Large intestine (tissue), 3 donors: ENCODE data around the gene EBP. TPM values are rescaled to one million over a fixed set of nuclear protein-coding genes. Genes with fewer than 3 reads are reported as not detected.
A peak's percentile ranks its signal among the peaks of the same experiment; 100 is the strongest.
"Not testable (repeated sequence)": the region's sequence is repeated elsewhere in the genome, so short reads cannot be mapped to it uniquely, and the experiment has no call there.

Experiments
- DNase-seq, 2 donors: peaks; one replicate each; pipeline versions ENCODE4 v3.0.0 to v3.0.0-alpha.2; 2013
- H3K27ac ChIP-seq: one replicate; pipeline ENCODE4 v1.5.1; 2013; ENCODE audit warnings: low read length
- H3K27me3 ChIP-seq: 2 replicates; pipeline ENCODE4 v1.6.1; 2013; ENCODE audit warnings: low read length; ENCODE audit not compliant: control insufficient read depth, insufficient read depth
- H3K36me3 ChIP-seq: 2 replicates; pipeline ENCODE4 v1.6.1; 2013; ENCODE audit warnings: low read length; ENCODE audit not compliant: control insufficient read depth, insufficient read depth
- H3K4me1 ChIP-seq: one replicate; pipeline ENCODE4 v1.6.1; 2013; ENCODE audit warnings: low read length; ENCODE audit not compliant: control insufficient read depth, insufficient read depth
- H3K4me3 ChIP-seq: one replicate; pipeline ENCODE4 v1.5.1; 2013; ENCODE audit warnings: low read length
- H3K9me3 ChIP-seq: one replicate; pipeline ENCODE4 v1.6.1; 2013; ENCODE audit warnings: mild to moderate bottlenecking, low read depth, low read length, moderate library complexity; ENCODE audit not compliant: control insufficient read depth
- WGBS: methylation state at CpG from one replicate; pipeline ENCODE4 v1.1.5; 2013; ENCODE audit warnings: low lambda C conversion rate; ENCODE audit not compliant: insufficient coverage; 5-methylcytosine and 5-hydroxymethylcytosine counted together
- polyA plus RNA-seq: library from polyadenylated mRNA; unstranded; fragments of 120-200 nt; gene quantifications from one replicate; pipeline ENCODE4 v1.2.1, GENCODE V29; 2013

EBP gene
- polyA plus RNA-seq, 1 donor = 110 TPM

- peaks cover 8% of the 10 kb centered on the region for H3K4me1 ChIP-seq
- peak; percentile 98 for DNase-seq
- H3K27ac ChIP-seq = peak within 1 kb of the TSS; percentile 87
- no peaks in the 10 kb centered on the region for H3K9me3 ChIP-seq
- H3K36me3 ChIP-seq = peaks cover under 1% of the 10 kb centered on the region
- WGBS = no CpG with 5 or more reads among the region's 59 CpGs
- peak within 1 kb of the TSS; percentile 74 for H3K4me3 ChIP-seq
- no peaks in the 10 kb centered on the region for H3K27me3 ChIP-seq
Observed at GRCh38 chrX:48539345-48540027, 17.9 kb downstream of the EBP start, which contains the start of gene TBC1D25. TSS of gene TBC1D25 (plus strand) at chrX:48539714. CDS start at chrX:48539798, 84 bp downstream.

- Histone ChIP-seq H3K9me3 (no peaks in the 10 kb centered on the region), H3K27ac (peak overlapping the region; percentile 87), H3K4me1 (peaks cover 8% of the 10 kb centered on the region), H3K36me3 (peaks cover 5% of the 10 kb centered on the region), H3K27me3 (no peaks in the 10 kb centered on the region), H3K4me3 (peak overlapping the region; percentile 74)
- no CpG with 5 or more reads among the region's 12 CpGs for WGBS
- DNase-seq = peak in 1 of 2 donors; percentile 37
Observed at GRCh38 chrX:48540028-48540375, 18.4 kb downstream of the EBP start.

- no CpG with 5 or more reads among the region's 7 CpGs for WGBS
- peaks cover 7% of the 10 kb centered on the region for H3K36me3 ChIP-seq
- peak overlapping the region; percentile 74 for H3K4me3 ChIP-seq
- H3K27ac ChIP-seq = peak overlapping the region; percentile 87
- no peaks in the 10 kb centered on the region for H3K9me3 ChIP-seq
- H3K27me3 ChIP-seq = no peaks in the 10 kb centered on the region
- DNase-seq = no peak
- peaks cover 8% of the 10 kb centered on the region for H3K4me1 ChIP-seq
Observed at GRCh38 chrX:48540480-48540879, 18.9 kb downstream of the EBP start.

GRCh38 chrX:48541140-48541814, 19.7 kb downstream of the EBP start:
- DNase-seq = no peak
- Histone ChIP-seq H3K36me3 (peaks cover 10% of the 10 kb centered on the region), H3K4me1 (peaks cover 8% of the 10 kb centered on the region), H3K9me3 (no peaks in the 10 kb centered on the region), H3K4me3 (no peak overlapping the region), H3K27ac (no peak overlapping the region), H3K27me3 (no peaks in the 10 kb centered on the region)
- 100% methylated on average over 2 of the region's 10 CpGs for WGBS

- Histone ChIP-seq H3K4me1 (no peaks in the 10 kb centered on the region), H3K36me3 (peaks cover 18% of the 10 kb centered on the region), H3K9me3 (no peaks in the 10 kb centered on the region), H3K4me3 (no peak overlapping the region), H3K27me3 (no peaks in the 10 kb centered on the region), H3K27ac (no peak overlapping the region)
- WGBS = 100% methylated on average over 1 of the region's 3 CpGs
- no peak for DNase-seq
Observed at GRCh38 chrX:48548871-48549270, 27.3 kb downstream of the EBP start.

GRCh38 chrX:48555731-48556325, 34.2 kb downstream of the EBP start:
- H3K27ac ChIP-seq, H3K27me3 ChIP-seq, H3K4me1 ChIP-seq, H3K9me3 ChIP-seq, DNase-seq, H3K4me3 ChIP-seq: not testable (repeated sequence)
- H3K36me3 ChIP-seq = peaks cover 27% of the 10 kb centered on the region
- no CpG with 5 or more reads among the region's 9 CpGs for WGBS

GRCh38 chrX:48558271-48558670, 36.7 kb downstream of the EBP start:
- Histone ChIP-seq H3K27me3 (no peaks in the 10 kb centered on the region), H3K27ac (no peak overlapping the region), H3K9me3 (no peaks in the 10 kb centered on the region), H3K4me3 (no peak overlapping the region), H3K36me3 (peaks cover 30% of the 10 kb centered on the region), H3K4me1 (no peaks in the 10 kb centered on the region)
- no peak for DNase-seq
- WGBS = no CpG with 5 or more reads among the region's 4 CpGs

GRCh38 chrX:48559636-48560035, 38.0 kb downstream of the EBP start:
- peaks cover 30% of the 10 kb centered on the region for H3K36me3 ChIP-seq
- WGBS = no CpG with 5 or more reads among the region's 24 CpGs

GRCh38 chrX:48560056-48560455, 38.4 kb downstream of the EBP start:
- no peaks in the 10 kb centered on the region for H3K27me3 ChIP-seq
- DNase-seq = no peak

More at GRCh38 chrX:48559636-48560035, 38.0 kb downstream of the EBP start:
- H3K4me1 ChIP-seq = no peaks in the 10 kb centered on the region
- no peaks in the 10 kb centered on the region for H3K9me3 ChIP-seq
- no peak for DNase-seq
- no peak overlapping the region for H3K27ac ChIP-seq
- H3K4me3 ChIP-seq = no peak overlapping the region
- H3K27me3 ChIP-seq = no peaks in the 10 kb centered on the region

GRCh38 chrX:48560681-48561080, 39.1 kb downstream of the EBP start:
- H3K4me3 ChIP-seq = no peak overlapping the region
- no peaks in the 10 kb centered on the region for H3K4me1 ChIP-seq
- H3K27ac ChIP-seq = no peak overlapping the region
- WGBS = no CpG with 5 or more reads among the region's 12 CpGs
- H3K27me3 ChIP-seq = no peaks in the 10 kb centered on the region
- DNase-seq = no peak
- H3K36me3 ChIP-seq = peaks cover 25% of the 10 kb centered on the region
- no peaks in the 10 kb centered on the region for H3K9me3 ChIP-seq

More at GRCh38 chrX:48560056-48560455, 38.4 kb downstream of the EBP start:
- no peak overlapping the region for H3K27ac ChIP-seq
- H3K9me3 ChIP-seq = no peaks in the 10 kb centered on the region
- WGBS = no CpG with 5 or more reads among the region's 14 CpGs
- peaks cover 27% of the 10 kb centered on the region for H3K36me3 ChIP-seq
- no peak overlapping the region for H3K4me3 ChIP-seq
- H3K4me1 ChIP-seq = no peaks in the 10 kb centered on the region
